ENCODE data around the gene CROCC2. TPM values are rescaled to one million over a fixed set of nuclear protein-coding genes. Genes with fewer than 3 reads are reported as not detected.
A peak's percentile ranks its signal among the peaks of the same experiment; 100 is the strongest.

Gene CROCC2
- polyA plus RNA-seq, 4 donors = 0.03 to 0.09 (median 0.05) TPM

DNA sequence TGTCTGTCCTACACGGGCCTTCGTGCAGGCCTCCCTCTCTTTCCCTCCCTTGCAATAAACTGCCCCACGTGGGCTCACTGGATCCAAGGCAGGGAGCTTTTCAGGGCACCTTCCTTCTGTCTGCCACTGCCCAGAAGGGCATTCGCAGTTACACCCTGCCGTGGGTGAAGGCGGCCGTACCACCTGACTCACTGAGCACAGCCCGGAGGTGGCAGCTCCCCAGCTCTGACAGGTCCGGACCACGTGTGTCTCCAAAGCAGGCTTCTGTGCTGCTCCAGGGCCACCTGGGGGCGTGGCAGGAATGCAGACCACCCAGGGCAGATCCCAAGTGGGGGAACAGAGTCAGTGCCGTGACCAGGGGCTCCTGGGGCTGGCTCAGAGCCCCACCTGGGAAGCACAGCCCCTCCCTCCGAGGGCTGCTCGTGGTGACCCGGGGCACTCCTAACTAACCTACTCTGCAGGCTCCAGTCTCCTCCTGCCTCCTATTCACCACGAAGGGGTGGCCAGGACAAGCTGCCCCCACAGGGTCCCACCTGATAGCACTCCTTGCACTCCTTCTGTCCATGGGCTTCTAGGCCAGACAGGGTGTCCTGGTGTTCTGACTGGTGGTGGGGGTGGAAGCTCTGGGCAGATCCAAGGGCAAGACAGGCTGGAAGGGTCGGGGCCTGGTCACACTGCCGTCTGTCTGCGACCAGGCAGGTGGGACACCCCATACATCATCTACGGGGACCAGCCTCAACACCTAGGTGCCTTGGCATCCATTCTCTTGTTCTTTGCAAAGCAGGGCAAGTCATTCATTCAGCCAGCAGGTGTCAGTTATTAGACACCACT is 102.0 kb downstream of the CROCC2 start:
- DNase-seq (ENCODE audit: low read depth in 4 of 4, low spot score in 3 of 4) = no peak

DNA sequence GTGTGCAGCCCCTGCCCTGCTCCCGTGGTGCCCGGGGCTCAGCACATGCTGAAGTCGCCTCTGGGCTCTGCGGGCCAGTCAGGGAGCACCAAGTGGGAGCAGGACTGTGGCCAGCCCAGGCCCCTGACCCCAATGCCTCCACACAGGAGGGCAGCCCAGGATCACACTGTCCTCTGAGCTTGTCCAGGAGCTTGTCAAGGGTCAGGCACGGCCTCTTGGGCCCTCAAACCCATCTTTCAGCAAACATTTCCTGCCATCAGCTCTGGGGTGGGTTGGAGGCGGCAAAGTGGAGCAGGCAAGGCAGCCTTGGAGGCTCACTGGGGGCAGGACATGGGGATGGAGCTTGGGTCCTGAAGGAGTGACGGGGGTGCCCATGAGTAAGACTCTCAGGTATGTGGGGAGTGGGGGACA is 102.6 kb downstream of the CROCC2 start:
- DNase-seq (ENCODE audit: low read depth in 4 of 4, low spot score in 3 of 4) = no peak

GRCh38 chr2:241009191-241009590 is 103.1 kb downstream of the CROCC2 start:
- DNase-seq (ENCODE audit: low read depth in 4 of 4, low spot score in 3 of 4) = no peak

- peak in 1 of 4 donors; percentile 40 for DNase-seq (ENCODE audit: low read depth in 4 of 4, low spot score in 3 of 4)
Observed at GRCh38 chr2:241009601-241010530, 103.7 kb downstream of the CROCC2 start.

GRCh38 chr2:241010531-241011295 is 104.6 kb downstream of the CROCC2 start:
- DNase-seq (ENCODE audit: low read depth in 4 of 4, low spot score in 3 of 4) = no peak

DNA sequence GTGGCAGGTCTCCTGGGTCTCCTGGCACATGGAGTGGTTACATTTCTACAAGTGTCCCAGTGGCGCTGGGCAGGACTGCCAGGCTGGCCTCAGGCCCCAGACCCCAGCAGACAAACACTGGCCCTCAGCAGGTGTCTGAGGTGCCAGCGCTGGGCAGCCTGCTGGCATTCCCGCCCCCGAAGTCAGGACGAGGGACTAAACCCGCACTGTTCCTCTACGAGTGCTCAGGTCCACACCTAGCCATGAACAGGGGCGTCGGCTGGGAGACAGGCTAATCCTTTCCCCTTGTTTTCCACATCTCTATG is 105.1 kb downstream of the CROCC2 start:
- DNase-seq (ENCODE audit: low read depth in 4 of 4, low spot score in 3 of 4) = no peak

DNA sequence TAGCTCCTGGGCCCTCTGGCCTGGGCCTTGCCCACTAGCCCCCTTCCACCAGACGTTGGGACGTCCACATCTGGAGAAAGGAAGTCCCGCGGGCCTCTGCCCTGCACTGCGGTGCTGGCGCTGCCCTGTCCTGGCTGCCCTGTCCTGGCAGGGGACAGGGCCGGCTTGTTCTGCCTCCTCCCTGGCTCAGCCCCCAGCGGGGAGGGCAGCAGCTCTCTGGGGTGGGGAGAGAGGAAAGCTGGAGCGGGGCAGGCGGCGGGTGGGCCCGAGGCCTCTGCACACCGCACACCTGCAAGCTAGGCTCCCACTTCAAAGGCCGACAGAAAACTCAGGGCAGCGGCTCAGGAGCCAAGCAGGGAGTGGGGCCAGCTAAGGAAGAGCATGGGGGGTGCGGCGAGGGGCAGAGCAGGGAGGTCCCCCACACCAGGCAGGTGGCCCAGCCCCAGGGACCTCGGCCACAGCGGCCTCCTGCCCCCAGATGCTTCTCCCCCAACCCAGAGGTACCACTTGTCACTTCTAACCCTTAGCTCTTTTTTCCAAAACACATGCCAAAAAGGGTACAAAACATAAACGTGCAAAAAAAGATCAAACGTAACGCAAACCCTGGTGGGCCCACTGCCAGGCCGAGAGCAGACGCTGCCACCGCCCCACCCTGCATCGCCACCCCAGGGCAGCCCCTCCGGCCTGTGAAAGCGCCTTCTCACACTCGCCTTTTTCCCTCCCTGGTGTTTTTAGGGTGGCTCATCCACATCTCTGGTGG is 105.8 kb downstream of the CROCC2 start:
- DNase-seq (ENCODE audit: low read depth in 4 of 4, low spot score in 3 of 4) = no peak

GRCh38 chr2:241014224-241014623 is 108.1 kb downstream of the CROCC2 start:
- DNase-seq (ENCODE audit: low read depth in 4 of 4, low spot score in 3 of 4) = no peak

GRCh38 chr2:241014764-241015163 is 108.6 kb downstream of the CROCC2 start:
- no peak for DNase-seq (ENCODE audit: low read depth in 4 of 4, low spot score in 3 of 4)

DNA sequence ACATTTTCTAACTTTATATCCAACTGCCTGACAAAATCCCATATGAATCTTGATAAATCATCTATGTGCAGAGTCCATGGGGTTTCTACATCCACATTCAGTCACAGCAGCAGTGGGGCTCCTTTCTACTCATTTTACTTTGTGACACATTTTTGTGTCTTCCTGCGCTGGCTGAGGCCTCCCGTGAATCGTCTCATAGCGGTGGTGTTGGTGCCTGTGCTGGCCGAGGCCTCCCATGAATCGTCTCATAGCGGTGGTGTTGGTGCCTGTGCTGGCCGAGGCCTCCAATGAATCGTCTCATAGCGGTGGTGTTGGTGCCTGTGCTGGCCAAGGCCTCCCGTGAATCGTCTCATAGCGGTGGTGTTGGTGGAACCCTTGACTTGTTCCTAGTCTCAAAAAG is 109.3 kb downstream of the CROCC2 start:
- no peak for DNase-seq (ENCODE audit: low read depth in 4 of 4, low spot score in 3 of 4)

DNA sequence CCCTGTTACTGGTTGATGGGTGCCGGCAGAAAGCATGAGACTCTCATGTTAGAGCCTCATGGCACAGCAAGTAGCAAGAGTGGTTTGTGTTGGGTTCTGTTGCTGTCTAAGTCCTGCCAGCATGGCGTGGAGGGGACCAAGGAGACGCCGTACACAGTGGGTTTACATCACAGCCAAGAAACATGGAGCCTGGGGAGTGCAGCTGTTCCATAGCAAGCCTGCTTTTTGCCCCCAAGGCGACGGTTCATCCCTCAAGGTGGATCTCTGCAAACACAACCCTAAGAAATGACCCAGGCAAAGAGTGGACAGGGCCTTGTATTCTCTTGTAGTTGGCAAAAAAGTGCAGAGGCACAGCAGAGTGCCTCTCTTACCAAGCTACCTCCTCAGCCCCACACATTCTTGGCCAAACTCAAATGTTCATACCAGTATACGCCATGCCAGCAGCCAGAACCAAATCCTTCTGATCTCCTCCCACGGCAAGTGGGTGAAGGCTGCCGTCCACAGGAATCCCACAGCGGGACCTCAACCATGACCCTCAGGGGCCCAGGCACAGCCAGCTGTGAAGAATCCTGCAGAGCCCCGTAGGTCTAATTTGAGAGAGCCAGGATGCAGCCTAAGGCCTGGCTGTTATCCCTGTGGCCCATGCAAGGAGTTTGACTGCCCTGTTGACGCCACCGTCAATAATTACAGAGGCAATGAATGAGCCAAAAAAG is 111.2 kb downstream of the CROCC2 start:
- no peak for DNase-seq (ENCODE audit: low read depth in 4 of 4, low spot score in 3 of 4)

DNA sequence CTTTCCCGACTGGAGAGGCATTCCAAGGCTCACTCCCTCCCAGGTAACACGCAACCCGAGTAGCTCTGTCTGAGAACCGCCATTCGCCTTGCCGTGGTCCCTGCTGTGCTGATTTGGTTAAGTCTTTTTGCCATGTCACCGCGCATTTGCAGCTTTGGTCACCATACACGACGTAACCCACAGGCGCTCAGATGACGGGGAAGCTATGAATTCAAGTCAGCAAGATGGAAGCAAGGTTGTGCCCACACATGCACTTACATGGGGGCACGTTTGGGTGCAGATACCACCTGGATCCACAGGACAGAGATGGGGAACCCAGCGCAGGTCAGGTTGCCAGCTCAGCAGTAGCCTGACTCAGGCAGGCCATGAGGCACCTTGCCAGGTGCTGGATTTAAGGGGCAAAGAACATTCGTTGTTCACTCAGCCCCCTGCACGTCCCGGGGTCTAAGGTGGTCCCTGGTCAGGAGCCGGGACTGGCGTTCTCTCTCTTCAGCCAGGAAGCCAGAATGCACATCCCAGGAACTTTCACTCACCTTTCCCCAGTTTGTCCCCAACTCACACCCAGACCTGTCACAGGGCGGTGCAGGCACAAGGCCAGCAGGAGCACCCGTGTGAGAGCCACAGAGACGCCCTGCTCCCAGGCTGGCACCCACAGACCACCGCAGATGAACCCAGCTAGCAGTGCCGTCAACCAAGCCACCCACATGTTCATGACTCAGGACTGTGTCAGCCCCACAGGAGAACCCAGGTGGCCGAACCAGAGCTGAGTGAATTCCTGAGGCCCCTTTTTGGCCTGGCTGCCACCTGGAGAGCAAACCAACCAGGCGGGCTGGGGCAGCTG is 112.1 kb downstream of the CROCC2 start:
- no peak for DNase-seq (ENCODE audit: low read depth in 4 of 4, low spot score in 3 of 4)

DNA sequence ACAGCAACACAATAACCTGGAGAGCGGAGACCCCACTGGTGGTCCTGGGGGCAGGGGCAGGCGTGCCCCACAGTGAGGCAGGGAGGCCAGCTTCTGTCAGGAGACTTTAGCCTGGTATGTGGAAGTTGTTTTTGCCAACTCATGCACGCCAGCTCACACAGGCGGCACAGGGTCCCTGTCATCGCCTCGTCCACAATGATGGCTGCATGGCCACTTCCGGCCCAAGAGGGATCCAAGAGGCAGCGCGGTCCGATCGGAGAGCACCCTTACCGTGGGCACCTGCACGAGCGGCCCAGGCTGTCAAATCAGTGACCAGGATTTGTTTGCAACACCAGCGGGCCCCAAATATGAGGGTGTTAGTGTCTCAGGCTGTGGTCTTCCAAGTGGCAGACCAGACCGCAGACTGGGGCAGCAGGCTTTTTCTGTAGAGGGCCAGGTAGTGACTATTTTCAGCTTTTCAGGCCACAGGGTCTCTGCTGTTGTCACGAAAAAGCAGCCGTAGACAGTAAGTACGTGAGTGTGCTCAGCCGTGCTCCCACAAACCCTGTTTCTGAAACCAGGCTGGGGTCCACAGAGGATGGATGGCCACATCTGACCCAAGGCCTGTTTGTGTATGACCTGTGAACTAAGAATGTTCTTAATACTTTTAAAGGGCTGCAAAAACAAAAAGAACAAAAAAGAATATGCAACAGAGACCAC is 113.5 kb downstream of the CROCC2 start:
- DNase-seq (ENCODE audit: low read depth in 4 of 4, low spot score in 3 of 4) = no peak

DNA sequence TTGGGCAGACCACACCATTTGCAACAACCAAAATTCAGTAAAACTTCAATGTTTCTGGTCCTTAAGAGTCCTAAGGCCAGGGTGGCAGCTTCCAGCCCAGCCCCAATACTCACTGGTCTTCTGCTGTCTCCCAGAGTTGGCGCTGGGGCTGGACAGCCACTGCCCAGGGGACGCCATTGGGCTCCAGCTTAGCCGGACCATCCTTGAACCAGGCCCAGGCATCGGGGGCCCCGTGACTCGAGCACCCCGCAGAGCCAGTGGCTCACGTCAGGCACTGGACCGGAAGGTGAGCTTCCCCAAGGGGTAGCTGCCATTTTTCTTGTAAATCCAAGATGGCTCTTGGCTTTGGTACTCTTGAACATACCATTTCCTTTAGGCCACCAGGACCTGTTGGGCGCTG is 114.1 kb downstream of the CROCC2 start:
- no peak for DNase-seq (ENCODE audit: low read depth in 4 of 4, low spot score in 3 of 4)

DNA sequence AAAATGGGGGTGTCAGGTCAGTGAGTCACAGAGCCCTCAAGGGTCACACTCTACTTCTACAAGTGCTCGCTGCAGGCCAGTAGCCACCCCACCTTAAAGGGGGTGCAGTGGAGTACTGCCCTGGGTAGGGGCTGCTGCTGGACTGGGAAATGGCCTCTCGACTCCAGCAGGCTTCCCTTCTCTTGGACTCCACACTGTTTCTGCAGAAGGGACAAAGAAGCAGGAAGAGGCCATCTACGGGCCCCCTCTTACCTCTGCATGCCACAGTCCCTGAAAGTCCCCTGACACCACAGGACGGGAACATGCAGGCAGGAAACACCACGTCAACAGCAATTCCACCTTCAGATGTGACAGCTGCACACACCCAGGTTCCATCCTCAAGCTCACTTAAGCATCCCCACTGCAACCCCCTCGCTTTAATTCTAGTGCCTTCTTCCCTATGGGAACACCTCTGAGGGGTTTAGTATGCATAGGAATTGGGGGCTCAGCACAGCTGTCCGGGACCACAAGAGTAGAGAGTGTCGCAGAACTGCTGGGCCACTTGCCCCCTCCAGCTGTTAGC is 114.6 kb downstream of the CROCC2 start:
- no peak for DNase-seq (ENCODE audit: low read depth in 4 of 4, low spot score in 3 of 4)

DNA sequence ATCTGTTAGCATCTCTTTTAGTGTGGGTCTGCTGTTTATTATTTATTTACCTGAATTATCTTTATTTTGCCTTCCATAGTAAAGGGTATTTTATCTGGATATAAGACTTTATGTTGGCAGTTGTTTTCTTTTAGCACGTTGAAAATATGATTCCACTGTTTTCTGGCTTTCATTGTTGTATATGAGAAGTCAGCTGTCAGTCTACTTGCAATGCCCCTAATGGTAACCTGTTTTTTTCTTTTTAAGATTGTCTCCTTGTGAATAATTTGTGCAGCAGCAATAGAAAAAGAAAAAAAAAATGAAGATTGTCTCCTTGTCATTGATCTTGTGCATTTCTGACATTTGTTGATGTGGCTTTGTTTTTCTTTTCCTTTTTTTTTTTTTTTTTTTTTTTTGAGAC is 119.5 kb downstream of the CROCC2 start:
- no peak for DNase-seq (ENCODE audit: low read depth in 4 of 4, low spot score in 3 of 4)

- no peak for DNase-seq (ENCODE audit: low read depth in 4 of 4, low spot score in 3 of 4)
Observed at GRCh38 chr2:241029599-241030332, 123.6 kb downstream of the CROCC2 start.

All from left renal pelvis (tissue), 4 donors.